ENCODE data around the gene ZNF555. TPM values are rescaled to one million over a fixed set of nuclear protein-coding genes. Genes with fewer than 3 reads are reported as not detected.
"Not testable (repeated sequence)": the region's sequence is repeated elsewhere in the genome, so short reads cannot be mapped to it uniquely, and the experiment has no call there.

Gene ZNF555
- total RNA-seq, 4 donors from 2014 or later: 3.9 to 7.3 (median 4.8) TPM

DNA sequence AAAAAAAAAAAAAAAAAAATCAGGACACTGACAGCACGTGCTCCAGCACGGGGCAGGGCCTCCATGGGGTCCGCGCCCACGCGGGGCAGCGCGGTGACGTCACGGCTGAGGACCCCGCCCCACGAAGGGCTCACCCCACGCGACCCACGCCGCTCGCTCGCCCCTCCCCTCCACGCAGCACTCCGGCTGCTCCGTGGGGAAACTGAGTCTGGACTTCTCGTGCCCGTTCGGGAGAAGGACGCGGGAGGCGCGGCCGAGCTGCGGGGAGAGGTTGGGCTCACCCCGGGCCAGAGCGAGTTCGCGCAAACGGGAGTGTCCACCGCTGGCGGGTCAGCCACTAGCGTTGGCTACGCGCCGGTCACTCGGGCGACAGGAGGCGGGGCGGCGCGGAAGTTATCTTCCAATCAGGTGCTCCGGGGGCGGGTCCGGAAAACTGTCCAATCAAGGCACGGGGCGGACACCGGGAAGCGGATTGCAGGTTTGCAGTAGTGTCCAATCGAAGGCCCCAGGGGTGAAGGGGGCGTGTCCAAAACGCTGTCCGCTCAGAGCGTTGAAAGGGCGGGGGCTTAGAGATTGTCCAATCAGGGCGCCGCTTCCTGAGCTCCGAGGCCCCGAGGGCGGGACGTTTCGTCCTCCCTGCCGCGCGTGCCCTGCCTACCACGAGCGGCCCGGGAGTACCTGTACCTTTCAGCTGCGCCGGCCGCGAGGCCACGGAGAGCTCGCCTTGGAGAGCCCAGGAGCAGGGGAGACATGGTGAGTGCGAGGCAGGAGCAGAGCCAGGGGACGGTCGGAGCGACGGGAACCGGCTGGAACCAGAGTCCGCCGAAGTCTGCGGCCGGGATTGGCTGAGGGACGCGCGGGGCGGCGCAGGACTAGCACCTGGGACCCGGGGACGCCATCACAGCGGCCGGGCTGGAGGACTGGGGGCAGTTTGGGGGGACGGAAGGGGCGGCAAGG, 59.3 kb downstream of the ZNF555 start, which contains the start of gene ZNF57:
TSS of gene ZNF57 (plus strand) at position 633 of the 957 bp plus-strand sequence. CDS start at position 751, 118 bp downstream.
- DNase-seq (ENCODE audit: low spot score): peak; percentile 98
- no peak for TF ChIP-seq CTCF (IDR thresholded peaks at IDR 0.05)
- peak; percentile 100 for ATAC-seq (ENCODE audit: low FRiP score)

GRCh38 chr19:2902590-2903218, 61.4 kb downstream of the ZNF555 start:
- DNase-seq (ENCODE audit: low spot score): no peak
- TF ChIP-seq CTCF (IDR thresholded peaks at IDR 0.05): no peak
- ATAC-seq (ENCODE audit: low FRiP score): no peak

DNA sequence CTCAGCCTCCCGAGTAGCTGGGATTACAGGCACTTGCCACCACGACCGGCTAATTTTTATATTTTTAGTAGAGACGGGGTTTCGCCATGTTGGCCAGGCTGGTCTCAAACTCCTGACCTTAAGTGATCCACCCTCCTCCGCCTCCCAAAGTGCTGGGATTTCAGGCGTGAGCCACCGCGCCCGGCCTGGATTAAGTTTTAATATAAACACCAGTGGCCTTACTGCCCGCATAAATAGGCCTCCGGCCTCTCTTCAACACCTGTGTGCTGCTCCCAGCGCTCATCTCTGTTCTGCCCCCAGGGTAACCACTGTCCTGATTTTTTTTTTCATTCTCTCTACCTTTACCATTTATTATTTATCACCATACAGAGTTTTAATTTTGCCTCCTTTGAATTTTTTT, 62.1 kb downstream of the ZNF555 start:
- DNase-seq (ENCODE audit: low spot score): not testable (repeated sequence)

DNA sequence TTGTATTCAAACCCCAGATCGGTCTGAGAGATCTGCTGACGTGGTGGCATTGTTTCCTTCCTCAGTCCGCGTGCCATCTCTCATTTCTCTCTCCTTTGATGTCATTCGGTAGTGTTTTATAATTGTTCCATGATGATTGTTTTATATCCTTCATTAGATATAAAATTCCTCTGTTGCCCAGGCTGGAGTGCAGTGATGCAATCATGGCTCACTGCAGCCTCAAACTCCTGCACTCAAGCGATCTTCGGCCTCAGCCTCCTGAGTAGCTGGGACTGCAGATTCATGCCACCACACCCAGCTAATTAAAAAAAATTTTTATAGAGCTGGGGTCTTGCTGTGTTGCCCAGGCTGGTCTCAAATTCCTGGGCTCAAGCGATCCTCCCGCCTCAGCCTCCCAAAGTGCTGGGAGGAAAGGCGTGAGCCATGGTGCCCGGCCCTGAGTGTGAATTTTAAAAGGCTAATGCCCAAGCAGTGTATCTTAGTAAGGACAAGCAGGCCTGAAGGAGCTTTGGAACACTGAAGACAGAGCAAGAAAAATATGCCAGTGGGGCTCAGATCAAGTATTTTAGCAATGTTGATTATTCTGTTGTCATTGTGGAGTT, 64.7 kb downstream of the ZNF555 start:
- no peak for ATAC-seq (ENCODE audit: low FRiP score)
- DNase-seq (ENCODE audit: low spot score): no peak
- TF ChIP-seq CTCF (IDR thresholded peaks at IDR 0.05): no peak

More for the DNA sequence above, 62.1 kb downstream of the ZNF555 start:
- ATAC-seq (ENCODE audit: low FRiP score): not testable (repeated sequence)

GRCh38 chr19:2906631-2907195, 65.4 kb downstream of the ZNF555 start:
- ATAC-seq (ENCODE audit: low FRiP score) (no peak), DNase-seq (ENCODE audit: low spot score) (no peak)
- TF ChIP-seq CTCF (IDR thresholded peaks at IDR 0.05): no peak

Other genes starting within 250 kb of the ZNF555 start
- 1 to 10 TPM; 1.3 to 3.9 (median 1.8) TPM for gene GNG7, start 138.8 kb upstream of the ZNF555 start, total RNA-seq
- 1 to 10 TPM in 3 of 4 donors, under 1 TPM in 1; 0.32 to 4.8 (median 2.8) TPM for gene DIRAS1, start 120.1 kb upstream of the ZNF555 start, total RNA-seq
- 10 to 100 TPM; 26.0 to 38.0 (median 28.6) TPM for gene SLC39A3, start 101.5 kb upstream of the ZNF555 start, total RNA-seq
- gene SGTA, start 58.2 kb upstream of the ZNF555 start, total RNA-seq: 10 to 100 TPM; 32.7 to 50.4 (median 36.7) TPM
- 10 to 100 TPM; 27.4 to 50.2 (median 31.9) TPM for gene THOP1, start 56.0 kb upstream of the ZNF555 start, total RNA-seq
- 1 to 10 TPM in 3 of 4 donors, under 1 TPM in 1; 0.84 to 4.0 (median 3.1) TPM for gene ZNF554, start 21.6 kb upstream of the ZNF555 start, total RNA-seq
- 1 to 10 TPM in 1 of 4 donors, under 1 TPM in 2, not detected in 1; 0.09 to 1.1 (median 0.31) TPM for gene ZNF556, start 25.9 kb downstream of the ZNF555 start, total RNA-seq
- 1 to 10 TPM; 2.0 to 6.3 (median 4.7) TPM for gene ZNF57, start 59.5 kb downstream of the ZNF555 start, total RNA-seq
- gene ZNF77, start 103.5 kb downstream of the ZNF555 start, total RNA-seq: 1 to 10 TPM; 3.2 to 8.7 (median 3.8) TPM
- gene TLE6, start 136.1 kb downstream of the ZNF555 start, total RNA-seq: 1 to 10 TPM in 3 of 4 donors, under 1 TPM in 1; 0.36 to 2.8 (median 1.7) TPM
- gene TLE2, start 187.8 kb downstream of the ZNF555 start, total RNA-seq: 10 to 100 TPM; 19.3 to 39.8 (median 31.0) TPM
- 100 to 1,000 TPM; 226 to 340 (median 261) TPM for gene TLE5, start 221.0 kb downstream of the ZNF555 start, total RNA-seq